Cardiac muscle cell (in vitro differentiated cells and primary cell): ENCODE data around the gene BCLAF1. TPM values are rescaled to one million over a fixed set of nuclear protein-coding genes. Genes with fewer than 3 reads are reported as not detected.
A peak's percentile ranks its signal among the peaks of the same experiment; 100 is the strongest.

Experiments used
- DNase-seq, 2 donors: peaks; one replicate each; pipeline versions ENCODE4 v3.0.0 to v3.0.0-alpha.2; 2010 to 2017; ENCODE audit warnings: low read depth in 1 of 2, low spot score in 1 of 2
- H3K27ac ChIP-seq: fragments of 200-600 bp; sonication (generic); 2 replicates; pipeline ENCODE4 v1.5.1; 2016
- H3K27me3 ChIP-seq: fragments of 200-600 bp; sonication (generic); 2 replicates; pipeline ENCODE4 v1.6.0; 2016; ENCODE audit warnings: control low read depth
- H3K36me3 ChIP-seq: fragments of 200-600 bp; sonication (generic); 2 replicates; pipeline ENCODE4 v1.5.1; 2016; ENCODE audit warnings: control low read depth
- H3K4me1 ChIP-seq: fragments of 200-600 bp; sonication (generic); 2 replicates; pipeline ENCODE4 v1.8.1; 2017; ENCODE audit warnings: low read depth, mild to moderate bottlenecking, mixed run types
- H3K4me3 ChIP-seq: fragments of 200-600 bp; sonication (generic); 2 replicates; pipeline ENCODE4 v1.5.1; 2016; ENCODE audit warnings: mild to moderate bottlenecking
- H3K9me3 ChIP-seq: fragments of 200-600 bp; sonication (generic); 2 replicates; pipeline ENCODE4 v1.5.1; 2017; ENCODE audit warnings: low read depth, mild to moderate bottlenecking, control low read depth
- polyA plus RNA-seq: library from polyadenylated mRNA; unstranded; fragments of >200 nt; fragmentation: Nextera tagmentation; extraction: Ambion mirVana; gene quantifications from 2 replicates; pipeline ENCODE4 v1.2.1, GENCODE V29; 2016
- total RNA-seq: library from RNA; depleted of rRNA; stranded (reverse); fragments of >200 nt; gene quantifications from 2 replicates; pipeline ENCODE4 v1.2.3, GENCODE V29; 2016
- TF ChIP-seq, protein P1 (sequence below): IDR thresholded peaks from 2 replicates; pipeline ENCODE4 v1.5.1; 2012; ENCODE audit warnings: low read depth, mild to moderate bottlenecking, low read length

BCLAF1 gene
- total and polyA plus RNA-seq, 2 experiments from 2014 or later, result 67.3 to 101 TPM

DNA sequence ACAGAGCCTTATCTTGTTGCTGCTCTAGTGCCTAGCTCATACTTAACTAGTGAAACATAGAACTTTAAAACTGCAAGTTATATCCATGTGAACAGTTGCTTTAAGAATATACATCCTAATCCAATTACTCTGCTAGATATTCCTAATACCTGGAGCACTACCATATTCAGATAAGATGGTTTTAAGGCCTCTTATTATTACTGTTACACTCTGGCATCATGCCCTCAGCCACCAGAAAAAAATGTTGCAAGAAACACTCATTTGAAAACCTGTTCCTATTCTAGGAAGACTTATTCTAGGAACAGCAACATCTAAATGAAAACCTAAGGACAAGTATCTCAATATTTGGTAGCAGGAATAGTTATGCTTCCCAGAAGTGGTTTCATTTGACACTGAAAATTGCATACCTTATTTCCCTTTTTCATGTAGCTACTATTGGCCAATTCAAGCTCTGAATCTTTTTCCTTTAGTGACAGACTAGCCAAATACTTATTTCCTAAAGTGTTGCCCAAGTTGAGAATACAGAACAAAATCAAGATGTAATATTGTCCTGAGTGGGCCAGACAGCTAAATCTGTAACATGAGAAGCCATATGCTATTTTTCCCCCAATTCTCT is 34.7 kb downstream of the BCLAF1 start:
- H3K4me3 ChIP-seq, result no peak overlapping the region
- no peaks in the 10 kb centered on the region for H3K27me3 ChIP-seq
- H3K36me3 ChIP-seq, result peaks cover 26% of the 10 kb centered on the region
- TF ChIP-seq, protein P1, sequence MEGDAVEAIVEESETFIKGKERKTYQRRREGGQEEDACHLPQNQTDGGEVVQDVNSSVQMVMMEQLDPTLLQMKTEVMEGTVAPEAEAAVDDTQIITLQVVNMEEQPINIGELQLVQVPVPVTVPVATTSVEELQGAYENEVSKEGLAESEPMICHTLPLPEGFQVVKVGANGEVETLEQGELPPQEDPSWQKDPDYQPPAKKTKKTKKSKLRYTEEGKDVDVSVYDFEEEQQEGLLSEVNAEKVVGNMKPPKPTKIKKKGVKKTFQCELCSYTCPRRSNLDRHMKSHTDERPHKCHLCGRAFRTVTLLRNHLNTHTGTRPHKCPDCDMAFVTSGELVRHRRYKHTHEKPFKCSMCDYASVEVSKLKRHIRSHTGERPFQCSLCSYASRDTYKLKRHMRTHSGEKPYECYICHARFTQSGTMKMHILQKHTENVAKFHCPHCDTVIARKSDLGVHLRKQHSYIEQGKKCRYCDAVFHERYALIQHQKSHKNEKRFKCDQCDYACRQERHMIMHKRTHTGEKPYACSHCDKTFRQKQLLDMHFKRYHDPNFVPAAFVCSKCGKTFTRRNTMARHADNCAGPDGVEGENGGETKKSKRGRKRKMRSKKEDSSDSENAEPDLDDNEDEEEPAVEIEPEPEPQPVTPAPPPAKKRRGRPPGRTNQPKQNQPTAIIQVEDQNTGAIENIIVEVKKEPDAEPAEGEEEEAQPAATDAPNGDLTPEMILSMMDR, result no peak
- no peaks in the 10 kb centered on the region for H3K9me3 ChIP-seq
- H3K4me1 ChIP-seq, result no peaks in the 10 kb centered on the region
- no peak overlapping the region for H3K27ac ChIP-seq
- DNase-seq, result no peak

- no peaks in the 10 kb centered on the region for H3K27me3 ChIP-seq
- no peaks in the 10 kb centered on the region for H3K4me1 ChIP-seq
- TF ChIP-seq, protein P1, result no peak
- no peaks in the 10 kb centered on the region for H3K9me3 ChIP-seq
- H3K27ac ChIP-seq, result no peak overlapping the region
- peaks cover 16% of the 10 kb centered on the region for H3K36me3 ChIP-seq
- no peak for DNase-seq
- H3K4me3 ChIP-seq, result no peak overlapping the region
Observed at GRCh38 chr6:136253734-136254133, 35.9 kb downstream of the BCLAF1 start.

DNA sequence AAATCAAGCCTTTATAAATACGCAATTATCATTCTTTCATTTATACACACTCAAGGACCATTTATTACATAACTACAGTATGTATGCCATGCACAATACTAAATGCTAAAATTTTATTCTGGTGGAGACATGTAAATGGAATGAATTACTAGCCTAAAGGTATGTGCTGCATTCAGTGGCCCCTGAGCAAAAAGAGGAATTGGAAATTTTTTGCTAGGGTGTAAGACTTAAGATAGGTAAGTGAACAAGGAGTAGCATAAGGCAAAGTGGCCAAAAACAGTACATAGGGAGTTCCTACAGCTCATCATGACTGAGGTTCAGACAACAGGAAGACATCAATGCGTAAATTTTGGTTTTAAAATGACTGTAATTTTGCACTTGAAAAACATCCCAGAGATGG is 37.2 kb downstream of the BCLAF1 start:
- no peak overlapping the region for H3K27ac ChIP-seq
- H3K9me3 ChIP-seq, result no peaks in the 10 kb centered on the region
- peaks cover 3% of the 10 kb centered on the region for H3K36me3 ChIP-seq
- no peaks in the 10 kb centered on the region for H3K4me1 ChIP-seq
- DNase-seq, result no peak
- H3K27me3 ChIP-seq, result no peaks in the 10 kb centered on the region
- TF ChIP-seq, protein P1, result no peak
- no peak overlapping the region for H3K4me3 ChIP-seq

DNA sequence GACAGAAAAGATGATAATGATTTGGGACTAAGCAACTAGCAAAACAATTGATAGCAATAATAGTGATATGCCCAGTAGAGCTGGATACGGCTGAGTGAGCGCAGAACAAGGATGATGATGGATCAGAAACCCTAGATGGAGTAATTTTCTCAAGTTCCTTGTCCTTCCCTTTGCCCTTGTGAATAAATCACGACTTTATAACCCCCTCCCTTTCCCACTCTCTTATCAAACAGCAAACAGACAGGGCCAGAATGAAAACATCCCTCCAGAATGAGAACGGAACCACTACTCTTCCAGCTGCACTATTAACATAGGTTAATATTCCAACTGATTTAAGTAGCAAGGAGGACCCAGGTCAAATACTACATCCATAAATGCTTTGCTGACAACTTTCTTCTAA is 38.3 kb downstream of the BCLAF1 start:
- TF ChIP-seq, protein P1, result no peak
- no peak for DNase-seq
- Histone ChIP-seq H3K4me3 (no peak overlapping the region), H3K27ac (no peak overlapping the region), H3K9me3 (no peaks in the 10 kb centered on the region), H3K27me3 (no peaks in the 10 kb centered on the region), H3K36me3 (no peaks in the 10 kb centered on the region), H3K4me1 (no peaks in the 10 kb centered on the region)

- no peak overlapping the region for H3K27ac ChIP-seq
- H3K36me3 ChIP-seq, result no peaks in the 10 kb centered on the region
- H3K27me3 ChIP-seq, result no peaks in the 10 kb centered on the region
- DNase-seq, result no peak
- H3K9me3 ChIP-seq, result no peaks in the 10 kb centered on the region
- H3K4me3 ChIP-seq, result peak overlapping the region; percentile 46
- no peaks in the 10 kb centered on the region for H3K4me1 ChIP-seq
- TF ChIP-seq, protein P1, result no peak
Observed at GRCh38 chr6:136250686-136251008, 39.0 kb downstream of the BCLAF1 start.
